Gastrocnemius medialis (tissue), 4 donors: ENCODE measurements around the gene C10orf71. TPM values are rescaled to one million over a fixed set of nuclear protein-coding genes. Genes with fewer than 3 reads are reported as not detected.

ENCODE experiments used
- ATAC-seq, 2 donors: fragments of 150-250 bp; one replicate each; pipeline ENCODE4 v1.9.1; 2016
- DNase-seq, 2 donors: peaks; one replicate each; pipeline ENCODE4 v3.0.0-alpha.2; 2019
- H3K27ac ChIP-seq, 4 donors: fragments of 200-600 bp; sonication (generic); 1 replicate in 1 of 4; 2 replicates in 3 of 4; pipeline ENCODE4 v1.5.1; 2016 to 2018; ENCODE audit warnings: mild to moderate bottlenecking in 2 of 4, moderate library complexity in 1 of 4
- H3K27me3 ChIP-seq, 3 donors: fragments of 200-600 bp; sonication (generic) in 2 of 3; 1 replicate in 1 of 3; 2 replicates in 2 of 3; pipeline versions ENCODE4 v1.5.1 to v1.6.0; 2016 to 2019; ENCODE audit warnings: mild to moderate bottlenecking in 1 of 3, moderate library complexity in 1 of 3
- H3K36me3 ChIP-seq, 2 donors: fragments of 200-600 bp; sonication (generic) in 1 of 2; one replicate each; pipeline ENCODE4 v1.5.1; 2017 to 2018
- H3K4me1 ChIP-seq, 2 donors: fragments of 200-600 bp; sonication (generic) in 1 of 2; one replicate each; pipeline ENCODE4 v1.5.1; 2016 to 2017; ENCODE audit warnings: mild to moderate bottlenecking in 2 of 2
- H3K4me3 ChIP-seq, 4 donors: fragments of 200-600 bp; sonication (generic) in 3 of 4; 1 replicate in 1 of 4; 2 replicates in 3 of 4; pipeline ENCODE4 v1.5.1; 2016 to 2019; ENCODE audit warnings: mild to moderate bottlenecking in 2 of 4
- H3K9me3 ChIP-seq, 3 donors: fragments of 200-600 bp; sonication (generic) in 2 of 3; 1 replicate in 1 of 3; 2 replicates in 2 of 3; pipeline ENCODE4 v1.5.1; 2016 to 2019
- CTCF ChIP-seq, 5 experiments: fragments of 450-650 bp in 3 of 5; fragments of 200-600 bp in 2 of 5; sonication (generic) in 2 of 5; IDR thresholded peaks in 4 of 5; conservative IDR thresholded peaks in 1 of 5; 1 replicate in 4 of 5; 2 replicates in 1 of 5; pipeline ENCODE4 v1.5.1; 2016 to 2019; ENCODE audit warnings: antibody characterized with exemption in 5 of 5, mild to moderate bottlenecking in 3 of 5, moderate library complexity in 3 of 5
- POLR2A ChIP-seq, 2 donors: fragments of 450-650 bp; IDR thresholded peaks; one replicate each; pipeline ENCODE4 v1.6.1; 2017; ENCODE audit warnings: antibody characterized with exemption in 2 of 2, mild to moderate bottlenecking in 2 of 2, moderate library complexity in 2 of 2
- in situ Hi-C, 4 donors: fragments of 200-750 bp; cut with MboI; loops; one replicate each; pipeline versions ENCODE4 v1.15.0 to v1.8.0; 2017; ENCODE audit warnings: low sequenced_read_pairs in 4 of 4
- intact Hi-C: fragments of 100-400 bp; cut with DNase I; formaldehyde crosslinking; loops from one replicate; pipeline ENCODE4 v1.15.1; 2023; ENCODE audit warnings: low total_unique reads
- total RNA-seq, 4 donors: library from RNA; depleted of rRNA; stranded (reverse); fragments of >200 nt; gene quantifications; one replicate each; pipeline versions ENCODE4 v1.1.0 to v1.2.3, GENCODE V29; 2016

The C10orf71 gene
- total RNA-seq, 4 donors from 2014 or later = 26.5 to 208 (median 69.6) TPM

- intact Hi-C loops = no loop called here
- DNase-seq (no peak), ATAC-seq (no peak)
- H3K4me3 ChIP-seq = no peak overlapping the region
- no peak for TF ChIP-seq POLR2A (IDR thresholded peaks at IDR 0.05)
- no peak for TF ChIP-seq CTCF (IDR thresholded peaks at IDR 0.05 in 4 of 5, conservative IDR thresholded peaks at IDR 0.05 in 1 of 5)
- in situ Hi-C loops = no loop called here
- H3K36me3 ChIP-seq = no peaks in the 10 kb centered on the region
- H3K9me3 ChIP-seq = no peaks in the 10 kb centered on the region
- H3K27ac ChIP-seq = peak overlapping the region; percentile 62 to 92 (median 86)
- H3K27me3 ChIP-seq = no peaks in the 10 kb centered on the region
- H3K4me1 ChIP-seq = peaks cover 46 to 65% of the 10 kb centered on the region in 2 donors
Observed at GRCh38 chr10:49282306-49282705, 16.7 kb upstream of the C10orf71 start.

- DNase-seq = peak in 1 of 2 donors; percentile 65
- no peak overlapping the region for H3K4me3 ChIP-seq
- no peaks in the 10 kb centered on the region for H3K27me3 ChIP-seq
- no peaks in the 10 kb centered on the region for H3K9me3 ChIP-seq
- peak; percentile 17 to 39 for ATAC-seq
- intact Hi-C loops (no loop called here), in situ Hi-C loops (no loop called here)
- peaks cover 48 to 66% of the 10 kb centered on the region in 2 donors for H3K4me1 ChIP-seq
- H3K27ac ChIP-seq = peak overlapping the region; percentile 62 to 92 (median 86)
- TF ChIP-seq POLR2A (IDR thresholded peaks at IDR 0.05) (no peak), CTCF (IDR thresholded peaks at IDR 0.05 in 4 of 5, conservative IDR thresholded peaks at IDR 0.05 in 1 of 5) (no peak)
- no peaks in the 10 kb centered on the region for H3K36me3 ChIP-seq
Observed at GRCh38 chr10:49282879-49283341, 16.1 kb upstream of the C10orf71 start.

GRCh38 chr10:49283491-49283890 lies 15.5 kb upstream of the C10orf71 start:
- H3K27ac ChIP-seq = peak overlapping the region; percentile 62 to 92 (median 86)

GRCh38 chr10:49284356-49284755 lies 14.6 kb upstream of the C10orf71 start:
- no peaks in the 10 kb centered on the region for H3K27me3 ChIP-seq
- no peak for ATAC-seq
- no peak for TF ChIP-seq POLR2A (IDR thresholded peaks at IDR 0.05)
- TF ChIP-seq CTCF (IDR thresholded peaks at IDR 0.05 in 4 of 5, conservative IDR thresholded peaks at IDR 0.05 in 1 of 5) = no peak
- in situ Hi-C loops = no loop called here
- no peak overlapping the region for H3K4me3 ChIP-seq
- no peaks in the 10 kb centered on the region for H3K36me3 ChIP-seq
- H3K4me1 ChIP-seq = peaks cover 48 to 66% of the 10 kb centered on the region in 2 donors
- H3K9me3 ChIP-seq = no peaks in the 10 kb centered on the region
- peak overlapping the region in 3 of 4 donors; percentile 85 to 92 (median 87) for H3K27ac ChIP-seq
- DNase-seq = no peak
- intact Hi-C loops = no loop called here

More at GRCh38 chr10:49283491-49283890, 15.5 kb upstream of the C10orf71 start:
- Histone ChIP-seq H3K4me1 (peaks cover 48 to 66% of the 10 kb centered on the region in 2 donors), H3K36me3 (no peaks in the 10 kb centered on the region), H3K4me3 (no peak overlapping the region), H3K27me3 (no peaks in the 10 kb centered on the region), H3K9me3 (no peaks in the 10 kb centered on the region)
- in situ Hi-C loops (no loop called here), intact Hi-C loops (no loop called here)
- no peak for ATAC-seq
- TF ChIP-seq CTCF (IDR thresholded peaks at IDR 0.05 in 4 of 5, conservative IDR thresholded peaks at IDR 0.05 in 1 of 5) = no peak
- TF ChIP-seq POLR2A (IDR thresholded peaks at IDR 0.05) = no peak
- no peak for DNase-seq

- TF ChIP-seq POLR2A (IDR thresholded peaks at IDR 0.05) (no peak), CTCF (IDR thresholded peaks at IDR 0.05 in 4 of 5, conservative IDR thresholded peaks at IDR 0.05 in 1 of 5) (no peak)
- H3K9me3 ChIP-seq = no peaks in the 10 kb centered on the region
- no peaks in the 10 kb centered on the region for H3K27me3 ChIP-seq
- no peaks in the 10 kb centered on the region for H3K36me3 ChIP-seq
- in situ Hi-C loops (no loop called here), intact Hi-C loops (no loop called here)
- DNase-seq = no peak
- peak; percentile 15 to 20 for ATAC-seq
- H3K4me3 ChIP-seq = no peak overlapping the region
- H3K27ac ChIP-seq = peak overlapping the region; percentile 79 to 100 (median 86)
- H3K4me1 ChIP-seq = peaks cover 48 to 66% of the 10 kb centered on the region in 2 donors
Observed at GRCh38 chr10:49285232-49285631, 13.7 kb upstream of the C10orf71 start.
